HAP-1 (cell line): Measurements from ENCODE around the gene STPG3.
A peak's percentile ranks its signal among the peaks of the same experiment; 100 is the strongest.
"Not testable (repeated sequence)": the region's sequence is repeated elsewhere in the genome, so short reads cannot be mapped to it uniquely, and the experiment has no call there.

Source experiments
- DNase-seq, 2 experiments: peaks; one replicate each; pipeline ENCODE4 v3.0.0-alpha.2; 2016 to 2020; ENCODE audit warnings: low spot score in 2 of 2
- H3K27me3 ChIP-seq: fragments of 250-450 bp; sonication (Bioruptor Pico); 2 replicates; pipeline ENCODE4 v1.5.1; 2020; ENCODE audit warnings: low read depth, mild to moderate bottlenecking, moderate library complexity
- H3K36me3 ChIP-seq: fragments of 250-450 bp; sonication (Bioruptor Pico); replicated peaks from 2 replicates; pipeline ENCODE4 v1.5.1; 2020; ENCODE audit warnings: mild to moderate bottlenecking
- H3K4me1 ChIP-seq: fragments of 250-450 bp; sonication (Bioruptor Pico); 2 replicates; pipeline ENCODE4 v1.5.1; 2020; ENCODE audit warnings: mild to moderate bottlenecking
- H3K4me3 ChIP-seq: fragments of 250-450 bp; sonication (Bioruptor Pico); 2 replicates; pipeline ENCODE4 v1.5.1; 2020; ENCODE audit warnings: mild to moderate bottlenecking, moderate library complexity
- H3K9me3 ChIP-seq: fragments of 250-450 bp; sonication (Bioruptor Pico); 2 replicates; pipeline ENCODE4 v1.5.1; 2020; ENCODE audit warnings: mild to moderate bottlenecking, moderate library complexity
- in situ Hi-C: fragments of 300-500 bp; cut with MboI; formaldehyde crosslinking; loops from 3 replicates; pipeline ENCODE4 v1.14.3; 2020; ENCODE audit warnings: low sequenced_read_pairs, inconsistent platforms, mixed read lengths

STPG3 gene

GRCh38 chr9:137241490-137242268, 9.4 kb upstream of the STPG3 start:
- in situ Hi-C loops, result loop anchor here (25.0 kb wide), 1 partner anchor 454 kb away; the partner anchor contains the start of genes CCDC183 and TMEM141
- DNase-seq, result no peak

GRCh38 chr9:137242269-137243203, 8.6 kb upstream of the STPG3 start:
- H3K36me3 ChIP-seq, result peaks cover 30% of the 10 kb centered on the region
- in situ Hi-C loops, result loop anchor here (25.0 kb wide), 1 partner anchor 455 kb away; the partner anchor contains the start of genes CCDC183 and TMEM141
- peak overlapping the region; percentile 82 for H3K4me3 ChIP-seq
- H3K27me3 ChIP-seq, result no peaks in the 10 kb centered on the region
- H3K4me1 ChIP-seq, result peaks cover 6% of the 10 kb centered on the region
- DNase-seq, result no peak
- no peaks in the 10 kb centered on the region for H3K9me3 ChIP-seq

More at GRCh38 chr9:137241490-137242268, 9.4 kb upstream of the STPG3 start:
- Histone ChIP-seq H3K36me3 (peaks cover 30% of the 10 kb centered on the region), H3K4me1 (peaks cover 10% of the 10 kb centered on the region), H3K27me3 (no peaks in the 10 kb centered on the region), H3K9me3 (no peaks in the 10 kb centered on the region), H3K4me3 (peak overlapping the region; percentile 82)

- in situ Hi-C loops, result loop anchor here (25.0 kb wide), 1 partner anchor 456 kb away; the partner anchor contains the start of genes CCDC183 and TMEM141
- not testable (repeated sequence) for H3K4me3 ChIP-seq, H3K27me3 ChIP-seq, H3K4me1 ChIP-seq, DNase-seq, H3K9me3 ChIP-seq
- peaks cover 30% of the 10 kb centered on the region for H3K36me3 ChIP-seq
Observed at GRCh38 chr9:137243266-137243625, 7.8 kb upstream of the STPG3 start.

GRCh38 chr9:137243626-137244485, 7.2 kb upstream of the STPG3 start:
- Histone ChIP-seq H3K36me3 (peaks cover 27% of the 10 kb centered on the region), H3K27me3 (no peaks in the 10 kb centered on the region), H3K9me3 (no peaks in the 10 kb centered on the region), H3K4me1 (peaks cover 4% of the 10 kb centered on the region), H3K4me3 (no peak overlapping the region)
- in situ Hi-C loops, result loop anchor here (25.0 kb wide), 1 partner anchor 457 kb away; the partner anchor contains the start of genes CCDC183 and TMEM141
- DNase-seq, result no peak

GRCh38 chr9:137244486-137245449, 6.3 kb upstream of the STPG3 start:
- H3K4me3 ChIP-seq, result no peak overlapping the region
- in situ Hi-C loops, result loop anchor here (25.0 kb wide), 1 partner anchor 457 kb away; the partner anchor contains the start of genes CCDC183 and TMEM141
- no peak for DNase-seq
- H3K9me3 ChIP-seq, result no peaks in the 10 kb centered on the region
- no peaks in the 10 kb centered on the region for H3K27me3 ChIP-seq
- no peaks in the 10 kb centered on the region; the same call in none of the 2 replicates for H3K4me1 ChIP-seq
- peaks cover 26% of the 10 kb centered on the region for H3K36me3 ChIP-seq

GRCh38 chr9:137245450-137246421, 5.3 kb upstream of the STPG3 start:
- H3K27me3 ChIP-seq, result no peaks in the 10 kb centered on the region
- H3K4me3 ChIP-seq, result no peak overlapping the region
- in situ Hi-C loops, result loop anchor here (25.0 kb wide), 1 partner anchor 458 kb away; the partner anchor contains the start of genes CCDC183 and TMEM141
- no peak for DNase-seq
- H3K9me3 ChIP-seq, result no peaks in the 10 kb centered on the region
- H3K36me3 ChIP-seq, result peaks cover 26% of the 10 kb centered on the region
- no peaks in the 10 kb centered on the region; the same call in none of the 2 replicates for H3K4me1 ChIP-seq

- Histone ChIP-seq H3K27me3 (no peaks in the 10 kb centered on the region), H3K36me3 (peaks cover 18% of the 10 kb centered on the region), H3K9me3 (no peaks in the 10 kb centered on the region), H3K4me1 (no peaks in the 10 kb centered on the region; the same call in none of the 2 replicates), H3K4me3 (no peak overlapping the region)
- DNase-seq, result no peak
- in situ Hi-C loops, result loop anchor here (25.0 kb wide), 1 partner anchor 460 kb away; the partner anchor contains the start of genes CCDC183 and TMEM141
Observed at GRCh38 chr9:137247135-137247915, 3.8 kb upstream of the STPG3 start.

GRCh38 chr9:137247916-137248175, 3.2 kb upstream of the STPG3 start:
- H3K36me3 ChIP-seq, result peaks cover 13% of the 10 kb centered on the region
- in situ Hi-C loops, result loop anchor here (25.0 kb wide), 1 partner anchor 461 kb away; the partner anchor contains the start of genes CCDC183 and TMEM141
- H3K4me3 ChIP-seq, result no peak overlapping the region
- H3K9me3 ChIP-seq, result no peaks in the 10 kb centered on the region
- DNase-seq, result no peak
- H3K27me3 ChIP-seq, result no peaks in the 10 kb centered on the region
- no peaks in the 10 kb centered on the region; the same call in 1 of the 2 replicates for H3K4me1 ChIP-seq

GRCh38 chr9:137250329-137251193, 525 bp upstream of the STPG3 start:
- H3K27me3 ChIP-seq, result no peaks in the 10 kb centered on the region
- in situ Hi-C loops, result no loop called here
- H3K4me3 ChIP-seq, result no peak overlapping the region
- H3K4me1 ChIP-seq, result peaks cover 7% of the 10 kb centered on the region
- H3K36me3 ChIP-seq, result peaks cover 1% of the 10 kb centered on the region; the same call in 1 of the 2 replicates
- no peak for DNase-seq
- no peaks in the 10 kb centered on the region for H3K9me3 ChIP-seq
